Left lung (tissue), 10 donors: ENCODE measurements around the gene CNPPD1. TPM values are rescaled to one million over a fixed set of nuclear protein-coding genes. Genes with fewer than 3 reads are reported as not detected.
"Not testable (repeated sequence)": the region's sequence is repeated elsewhere in the genome, so short reads cannot be mapped to it uniquely, and the experiment has no call there.

Experiments used
- ATAC-seq: fragments of 200-7000 bp; cut with Tn5 transposase; one replicate; pipeline ENCODE4 v1.9.1; 2020; ENCODE audit warnings: moderate library complexity
- DNase-seq, 4 donors: peaks; one replicate each; pipeline ENCODE4 v3.0.0-alpha.2; 2013 to 2020
- H3K27ac ChIP-seq, 2 donors: fragments of 200-600 bp; sonication (generic) in 1 of 2; one replicate each; pipeline versions ENCODE4 v1.5.0 to v1.8.0; 2020 to 2021
- H3K27me3 ChIP-seq, 2 donors: fragments of 200-600 bp; sonication (generic) in 1 of 2; one replicate each; pipeline versions ENCODE4 v1.5.0 to v1.8.0; 2020 to 2021
- H3K36me3 ChIP-seq, 2 donors: fragments of 200-600 bp; sonication (generic) in 1 of 2; one replicate each; pipeline versions ENCODE4 v1.5.0 to v1.8.0; 2020 to 2021
- H3K4me1 ChIP-seq, 2 donors: fragments of 200-600 bp; one replicate each; pipeline ENCODE4 v1.8.0; 2021
- H3K4me3 ChIP-seq, 2 donors: fragments of 200-600 bp; sonication (generic) in 1 of 2; one replicate each; pipeline versions ENCODE4 v1.5.0 to v1.8.0; 2020 to 2021; ENCODE audit warnings: mild to moderate bottlenecking in 1 of 2
- H3K9me3 ChIP-seq, 2 donors: fragments of 200-600 bp; sonication (generic) in 1 of 2; one replicate each; pipeline versions ENCODE4 v1.5.0 to v1.8.0; 2020 to 2021
- CTCF ChIP-seq, 2 donors: fragments of 200-600 bp; sonication (generic) in 1 of 2; IDR thresholded peaks; one replicate each; pipeline versions ENCODE4 v1.5.0 to v1.8.0; 2021; ENCODE audit warnings: antibody characterized with exemption in 2 of 2
- intact Hi-C, 2 donors: fragments of 100-400 bp; cut with DNase I; formaldehyde crosslinking; loops; one replicate each; pipeline versions ENCODE4 v1.11.2 to v1.14.2; 2022
- polyA plus RNA-seq, 6 donors: library from polyadenylated mRNA; unstranded; fragments of 120-200 nt; gene quantifications; one replicate each; pipeline ENCODE4 v1.2.1, GENCODE V29; 2013; ENCODE audit not compliant: insufficient read length in 6 of 6
- total RNA-seq, 2 donors: library from RNA; stranded (reverse); fragmentation: NEBNext Ultra II Directional; extraction: Animal tissue kit (Norgen Biotek cat#: 25700); gene quantifications; one replicate each; pipeline ENCODE4 v1.2.1, GENCODE V29; 2021
- donor health status: DM: no; HTN: yes; CAD: no.
- donor health status: DM: no; HTN: no; CAD: no.

The CNPPD1 gene
- total and polyA plus RNA-seq, 8 donors: 34.6 to 68.2 (median 42.0) TPM

- Histone ChIP-seq H3K36me3 (peaks cover 0 to 34% of the 10 kb centered on the region in 2 donors), H3K9me3 (peaks cover 0 to 4% of the 10 kb centered on the region in 2 donors), H3K27me3 (no peaks in the 10 kb centered on the region), H3K27ac (peak overlapping the region; percentile 94 to 95), H3K4me3 (peak overlapping the region; percentile 50 to 61), H3K4me1 (peaks cover 14 to 35% of the 10 kb centered on the region in 2 donors)
- TF ChIP-seq CTCF (IDR thresholded peaks at IDR 0.05): no peak
- DNase-seq (no peak), ATAC-seq (no peak)
- intact Hi-C loops: no loop called here
Observed at GRCh38 chr2:219205981-219206327, 29.2 kb upstream of the CNPPD1 start.

DNA sequence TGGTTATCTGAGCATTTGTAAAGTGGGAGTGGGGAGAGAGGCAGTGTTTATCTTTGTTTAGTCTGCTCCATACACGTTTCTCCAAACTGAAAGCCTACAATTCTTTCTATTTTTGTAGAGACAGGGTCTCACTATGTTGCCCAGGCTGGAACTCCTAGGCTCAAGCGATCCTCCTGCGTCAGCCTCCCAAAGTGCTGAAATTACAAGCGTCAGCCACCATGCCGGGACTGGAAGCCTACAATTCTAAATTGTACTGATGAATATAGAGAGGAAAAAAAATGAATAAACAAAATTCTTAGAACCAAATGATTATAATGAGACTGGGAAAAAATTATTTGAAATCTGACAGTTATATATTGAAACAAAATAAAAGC is 28.4 kb upstream of the CNPPD1 start:
- intact Hi-C loops: no loop called here
- Histone ChIP-seq H3K4me1 (peaks cover 14 to 34% of the 10 kb centered on the region in 2 donors), H3K27me3 (no peaks in the 10 kb centered on the region), H3K4me3 (no peak overlapping the region), H3K27ac (no peak overlapping the region), H3K36me3 (peaks cover 0 to 26% of the 10 kb centered on the region in 2 donors), H3K9me3 (peaks cover 0 to 4% of the 10 kb centered on the region in 2 donors)
- no peak for ATAC-seq
- no peak for DNase-seq
- TF ChIP-seq CTCF (IDR thresholded peaks at IDR 0.05): no peak

- intact Hi-C loops: no loop called here
- TF ChIP-seq CTCF (IDR thresholded peaks at IDR 0.05): no peak
- peaks cover 0 to 21% of the 10 kb centered on the region in 2 donors for H3K36me3 ChIP-seq
- H3K4me3 ChIP-seq: no peak overlapping the region
- H3K4me1 ChIP-seq: peaks cover 14 to 29% of the 10 kb centered on the region in 2 donors
- peaks cover 0 to 4% of the 10 kb centered on the region in 2 donors for H3K9me3 ChIP-seq
- H3K27me3 ChIP-seq: peaks cover 0 to 3% of the 10 kb centered on the region in 2 donors
- DNase-seq (no peak), ATAC-seq (no peak)
- no peak overlapping the region for H3K27ac ChIP-seq
Observed at GRCh38 chr2:219204425-219205164, 27.9 kb upstream of the CNPPD1 start.

GRCh38 chr2:219201331-219201730 is 24.6 kb upstream of the CNPPD1 start:
- H3K4me3 ChIP-seq, H3K27ac ChIP-seq, ATAC-seq, DNase-seq, H3K9me3 ChIP-seq, H3K36me3 ChIP-seq, H3K4me1 ChIP-seq, intact Hi-C loops: not testable (repeated sequence)
- peaks cover 0 to 27% of the 10 kb centered on the region in 2 donors for H3K27me3 ChIP-seq

GRCh38 chr2:219200502-219201326 is 24.0 kb upstream of the CNPPD1 start:
- peaks cover 0 to 27% of the 10 kb centered on the region in 2 donors for H3K27me3 ChIP-seq
- intact Hi-C loops, H3K9me3 ChIP-seq: not testable (repeated sequence)

More at GRCh38 chr2:219200502-219201326, 24.0 kb upstream of the CNPPD1 start:
- H3K4me3 ChIP-seq, DNase-seq, ATAC-seq, H3K27ac ChIP-seq, H3K36me3 ChIP-seq, H3K4me1 ChIP-seq: not testable (repeated sequence)
